GM19043 (cell line): ENCODE results near the gene EPB41L3.
"Not testable (repeated sequence)": the region's sequence is repeated elsewhere in the genome, so short reads cannot be mapped to it uniquely, and the experiment has no call there.

ENCODE experiments used
- ATAC-seq: cut with Tn5 transposase; IDR thresholded peaks from one replicate; pipeline ENCODE4 v1.9.1; 2021; ENCODE audit warnings: low read depth; ENCODE audit not compliant: unreplicated experiment

The EPB41L3 gene

DNA sequence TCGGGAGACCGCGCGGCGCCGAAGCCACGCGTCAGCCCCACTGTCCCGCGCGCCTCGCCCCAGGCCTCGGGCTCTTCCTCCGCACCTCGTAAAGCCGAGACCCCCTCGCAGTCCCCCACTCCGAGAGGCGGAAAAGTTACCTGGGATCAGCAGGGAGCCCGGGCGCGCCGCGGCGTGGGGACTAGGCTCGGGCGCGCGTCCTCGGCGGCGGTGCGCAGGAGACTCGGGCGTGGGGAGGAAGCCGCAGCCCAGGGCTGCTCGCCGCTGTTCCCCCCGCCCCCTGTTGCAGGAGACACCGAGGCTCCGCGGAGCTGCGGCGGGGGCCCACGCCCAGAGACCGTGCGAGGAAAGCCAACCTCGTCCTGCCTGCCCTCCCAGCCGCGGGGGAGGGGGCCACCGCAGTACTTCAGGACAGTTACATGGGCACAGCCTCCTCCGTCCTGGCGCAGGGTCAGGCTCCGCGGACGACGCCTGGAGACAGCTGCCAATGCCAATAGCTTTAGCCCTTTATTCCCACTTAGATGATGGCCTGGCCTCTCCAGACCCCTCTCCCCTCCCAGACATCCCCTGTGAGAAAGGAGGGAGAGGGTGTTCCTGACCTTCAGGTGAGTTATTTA is at the start of gene EPB41L3:
EPB41L3 (minus strand) TSS at position 225 of the 617 bp plus-strand sequence. CDS start 54,814 bp downstream, outside the sequence.
- ATAC-seq = no peak

- ATAC-seq = no peak
Observed at GRCh38 chr18:5588529-5588928, 44.7 kb upstream of the EPB41L3 start.

- no peak for ATAC-seq
Observed at GRCh38 chr18:5585653-5586052, 41.9 kb upstream of the EPB41L3 start.

DNA sequence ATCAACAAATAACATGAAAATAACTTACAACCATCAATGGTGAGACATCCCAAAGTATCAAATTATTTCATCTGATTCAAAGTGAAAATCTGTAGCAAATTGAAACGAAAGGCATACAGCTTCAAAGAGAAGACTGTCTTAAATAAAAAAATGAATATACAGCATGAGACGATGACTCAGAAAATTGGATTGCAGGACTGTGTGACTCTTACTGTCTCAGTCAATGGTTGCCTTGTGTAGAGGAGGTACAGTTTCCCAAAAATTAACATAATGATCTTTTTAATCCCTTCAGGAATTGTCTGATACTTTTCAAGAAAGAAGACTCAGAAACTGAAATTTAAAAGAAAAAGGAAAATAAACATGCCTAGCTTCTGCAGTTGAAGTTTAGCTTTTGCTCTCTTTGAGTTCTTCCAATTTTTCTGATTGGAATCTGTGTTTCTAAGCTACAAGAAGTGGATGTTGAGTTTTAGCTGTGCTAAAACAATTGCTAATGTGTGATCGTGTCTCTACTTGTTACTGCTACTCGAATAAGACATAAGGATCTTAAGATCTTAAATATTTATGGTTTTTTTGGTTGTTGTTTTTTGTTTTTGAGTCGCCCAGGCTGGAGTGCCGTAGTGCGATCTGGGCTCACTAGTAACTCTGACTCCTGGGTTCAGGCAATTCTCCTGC is 41.1 kb upstream of the EPB41L3 start:
- ATAC-seq = no peak

- no peak for ATAC-seq
Observed at GRCh38 chr18:5582849-5583681, 39.3 kb upstream of the EPB41L3 start.

GRCh38 chr18:5582076-5582475 is 38.3 kb upstream of the EPB41L3 start:
- no peak for ATAC-seq

DNA sequence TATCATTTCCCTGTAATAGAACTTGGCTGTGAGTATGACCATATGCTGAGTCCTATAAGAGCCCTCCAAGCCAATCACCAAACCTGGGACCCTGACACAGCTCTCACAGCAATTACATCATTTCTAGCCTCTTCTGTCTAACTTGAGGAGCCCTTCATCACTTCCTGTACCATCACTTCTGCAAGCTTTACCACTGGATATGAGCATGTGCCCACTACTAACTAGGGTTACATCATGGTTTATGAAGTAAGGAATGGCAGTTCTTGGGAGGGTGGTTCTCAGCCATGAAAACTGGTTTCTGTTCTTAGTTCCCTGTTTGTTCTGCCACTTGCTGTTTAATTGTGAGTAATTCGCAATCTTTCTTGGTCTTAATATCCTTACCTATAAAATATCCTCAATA is 31.0 kb upstream of the EPB41L3 start:
- ATAC-seq = no peak

DNA sequence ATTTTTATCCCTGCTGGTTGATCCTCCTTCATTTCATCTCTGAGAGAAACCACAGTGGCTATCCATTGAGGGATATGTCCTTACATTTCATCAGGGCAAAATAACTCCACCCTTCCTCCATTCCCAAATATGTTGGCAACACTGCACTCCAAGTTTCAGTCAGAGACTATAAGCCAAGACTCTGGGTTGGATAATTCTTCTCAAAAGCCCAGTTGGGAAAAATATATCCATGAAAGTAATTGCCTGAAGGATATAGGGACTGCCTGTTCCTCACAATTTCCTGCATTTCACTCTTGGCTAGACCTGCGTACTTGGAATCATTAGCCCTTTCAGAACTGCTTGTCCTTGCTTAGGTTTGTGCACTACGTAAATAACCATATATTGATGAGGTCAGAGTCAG is 27.9 kb upstream of the EPB41L3 start:
- ATAC-seq = no peak

DNA sequence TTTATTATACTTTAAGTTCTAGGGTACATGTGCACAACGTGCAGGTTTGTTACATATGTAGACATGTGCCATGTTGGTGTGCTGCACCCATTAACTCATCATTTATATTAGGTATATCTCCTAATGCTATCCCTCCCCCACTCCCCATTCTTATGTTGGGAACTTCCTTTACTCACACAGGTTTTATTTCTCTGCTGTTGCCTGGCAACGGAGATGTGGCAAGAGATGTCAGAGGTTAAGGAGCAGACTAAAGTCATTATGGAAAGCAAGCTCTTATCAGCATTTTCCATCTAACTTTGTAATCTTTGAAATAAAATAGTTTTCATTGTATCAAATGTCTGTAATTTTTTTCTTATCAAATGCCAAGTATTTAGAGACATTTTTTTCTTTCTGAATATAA is 26.8 kb upstream of the EPB41L3 start:
- not testable (repeated sequence) for ATAC-seq

GRCh38 chr18:5568416-5568815 is 24.6 kb upstream of the EPB41L3 start:
- ATAC-seq = no peak

GRCh38 chr18:5558851-5559250 is 15.1 kb upstream of the EPB41L3 start:
- ATAC-seq = no peak

GRCh38 chr18:5556310-5556974 is 12.6 kb upstream of the EPB41L3 start:
- ATAC-seq = no peak

GRCh38 chr18:5554629-5555028 is 10.8 kb upstream of the EPB41L3 start:
- no peak for ATAC-seq

DNA sequence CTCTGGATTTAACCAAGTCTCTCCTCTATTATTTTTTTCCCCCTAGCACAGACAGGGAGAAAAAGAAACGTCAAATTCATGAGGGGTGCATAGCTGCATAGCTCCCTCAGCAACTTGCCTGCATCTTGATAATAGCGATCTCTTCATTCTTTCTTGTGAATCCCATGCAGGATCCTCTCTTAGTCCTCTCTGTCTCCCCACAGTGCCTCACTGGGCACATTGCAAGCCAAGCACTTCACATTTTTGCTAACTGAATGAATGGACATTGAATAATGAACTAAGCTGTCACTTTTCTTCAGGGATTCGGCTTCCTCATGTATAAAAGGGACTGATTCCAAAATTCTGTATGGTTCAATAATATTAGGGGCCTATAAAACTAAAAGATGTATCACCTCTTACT is 2.9 kb upstream of the EPB41L3 start:
- ATAC-seq = no peak

DNA sequence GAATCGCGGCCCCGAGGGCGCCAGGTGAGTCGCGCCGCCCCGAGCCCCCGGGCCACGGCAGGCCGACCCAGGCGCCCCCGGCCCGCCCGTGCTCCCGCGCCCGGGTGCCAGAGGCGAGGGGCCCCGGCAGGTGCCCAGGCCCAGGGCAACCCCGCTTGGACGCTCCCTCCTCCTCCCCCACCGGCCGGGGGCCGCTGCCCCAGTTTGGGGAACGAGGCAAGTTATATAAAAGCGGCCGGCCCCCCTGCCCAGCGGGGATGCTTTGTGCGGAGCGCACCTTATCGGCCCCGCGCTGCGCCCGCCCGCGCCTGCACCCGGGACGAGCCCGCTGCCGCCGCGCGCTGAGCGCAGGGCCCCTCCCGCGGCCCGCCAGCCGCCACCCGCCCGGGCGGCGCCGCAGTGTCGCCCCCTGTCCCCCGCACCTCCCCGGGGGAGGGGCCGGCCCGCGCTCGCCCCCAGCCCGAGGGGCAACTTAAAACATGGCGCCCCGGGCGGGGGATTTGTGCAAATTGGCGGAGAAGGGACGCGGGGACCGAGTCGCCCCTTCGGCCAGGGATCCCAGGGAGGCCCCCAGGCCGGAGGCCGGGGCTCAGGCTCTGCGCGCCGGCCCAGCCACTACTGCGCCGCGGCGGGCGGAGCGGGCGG is 639 bp downstream of the EPB41L3 start:
- no peak for ATAC-seq

GRCh38 chr18:5542515-5543035 is 1.2 kb downstream of the EPB41L3 start:
- no peak for ATAC-seq

DNA sequence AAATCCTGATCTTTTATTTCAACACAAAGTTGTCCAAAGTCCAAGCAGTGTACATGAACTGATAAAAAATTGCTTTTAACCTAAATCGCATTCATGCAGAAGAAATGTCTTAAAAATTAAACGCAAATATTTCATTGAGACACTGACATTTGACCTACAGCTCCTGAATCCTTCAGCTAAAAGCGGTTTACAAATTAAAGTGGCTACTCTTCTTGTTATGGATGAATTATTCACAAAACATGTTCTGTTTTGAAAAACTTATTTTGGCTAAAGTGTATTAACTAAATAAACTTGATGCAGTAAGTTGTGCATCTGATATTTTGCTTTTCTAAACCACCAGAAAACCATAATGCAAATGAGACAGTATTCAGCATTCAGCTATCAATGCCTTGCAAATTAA is 2.2 kb downstream of the EPB41L3 start:
- ATAC-seq = no peak

DNA sequence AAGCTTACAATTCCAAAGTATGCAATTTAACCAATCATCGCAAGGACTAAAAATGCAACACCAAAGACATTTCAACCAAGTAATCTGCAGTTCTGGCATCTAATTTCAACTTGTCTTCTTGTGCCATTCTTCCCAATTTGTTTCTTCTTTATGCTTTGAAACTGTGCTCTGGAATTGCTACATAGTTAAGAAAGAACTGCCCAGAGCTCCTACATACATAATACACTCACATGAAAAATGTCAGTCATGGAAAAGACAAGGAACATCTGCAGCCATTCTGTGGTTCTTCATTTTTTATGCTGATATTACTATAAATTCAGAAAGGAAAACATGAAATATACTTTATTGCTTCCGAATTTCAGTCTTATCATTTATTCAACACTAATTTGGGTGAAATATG is 4.4 kb downstream of the EPB41L3 start:
- ATAC-seq = no peak

- no peak for ATAC-seq
Observed at GRCh38 chr18:5538544-5538943, 5.3 kb downstream of the EPB41L3 start.

GRCh38 chr18:5537860-5538259 is 5.9 kb downstream of the EPB41L3 start:
- ATAC-seq = no peak
